ENCODE results near the gene FNTB. TPM values are rescaled to one million over a fixed set of nuclear protein-coding genes. Genes with fewer than 3 reads are reported as not detected.

Gene FNTB
- total RNA-seq, 2 experiments from 2014 or later: 17.9 to 18.8 TPM

GRCh38 chr14:65042296-65042695, 55.6 kb downstream of the FNTB start:
- POLR2A ChIA-PET: no interaction called here
- H3K36me3 Mint-ChIP-seq (ENCODE audit: low read depth): peaks cover 35% of the 10 kb centered on the region

DNA sequence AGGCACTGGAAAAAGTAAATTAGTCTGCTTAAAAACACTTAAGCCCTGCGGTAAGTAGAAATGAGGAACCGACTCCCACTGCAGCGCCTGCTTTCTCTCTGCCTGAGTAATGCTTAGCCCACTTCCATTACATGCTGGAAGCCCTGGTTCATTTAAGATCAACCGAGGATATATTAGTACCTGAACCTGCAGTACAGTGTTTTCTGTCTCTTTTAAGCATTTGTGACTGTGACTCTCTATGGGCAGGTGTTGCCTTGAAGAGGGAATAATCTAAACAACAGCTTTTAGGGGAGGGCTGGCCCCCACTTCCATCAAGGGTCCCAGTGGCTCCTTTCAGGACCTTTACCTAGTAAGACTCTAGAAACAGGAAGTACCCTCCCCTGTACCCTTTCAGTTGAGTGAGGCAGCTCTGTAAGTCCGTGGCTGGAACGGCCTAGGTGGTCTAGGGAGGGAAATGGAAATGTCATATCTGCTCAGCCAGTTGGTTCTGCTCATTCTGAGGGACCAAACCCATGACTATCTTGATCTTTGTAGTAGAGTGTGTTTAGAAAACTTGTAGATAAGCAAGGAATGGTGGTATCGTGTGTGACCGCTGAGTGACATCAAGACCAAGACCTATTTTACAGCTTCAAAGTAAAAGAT, 56.2 kb downstream of the FNTB start:
- Mint-ChIP-seq H3K4me3 (no peak overlapping the region), H3K27ac (no peak overlapping the region), H3K9me3 (ENCODE audit: insufficient read depth) (no peaks in the 10 kb centered on the region), H3K4me1 (ENCODE audit: low read depth) (peaks cover 22% of the 10 kb centered on the region), H3K27me3 (ENCODE audit: low read depth) (no peaks in the 10 kb centered on the region), H3K36me3 (ENCODE audit: low read depth) (peaks cover 39% of the 10 kb centered on the region)
- no peak for DNase-seq
- no peak for ATAC-seq
- ChIA-PET CTCF (no interaction called here), POLR2A (no interaction called here)

More at GRCh38 chr14:65042296-65042695, 55.6 kb downstream of the FNTB start:
- Mint-ChIP-seq H3K4me1 (ENCODE audit: low read depth) (peaks cover 17% of the 10 kb centered on the region), H3K9me3 (ENCODE audit: insufficient read depth) (no peaks in the 10 kb centered on the region), H3K4me3 (no peak overlapping the region), H3K27me3 (ENCODE audit: low read depth) (no peaks in the 10 kb centered on the region), H3K27ac (no peak overlapping the region)
- CTCF ChIA-PET: no interaction called here
- ATAC-seq: no peak
- no peak for DNase-seq

- Mint-ChIP-seq H3K4me3 (no peak overlapping the region), H3K9me3 (ENCODE audit: insufficient read depth) (no peaks in the 10 kb centered on the region), H3K36me3 (ENCODE audit: low read depth) (peaks cover 39% of the 10 kb centered on the region), H3K27me3 (ENCODE audit: low read depth) (no peaks in the 10 kb centered on the region), H3K4me1 (ENCODE audit: low read depth) (peaks cover 28% of the 10 kb centered on the region), H3K27ac (peak overlapping the region; percentile 37)
- ATAC-seq (peak; percentile 15), DNase-seq (no peak)
- ChIA-PET POLR2A (no interaction called here), CTCF (no interaction called here)
Measured at GRCh38 chr14:65043893-65044595, 57.3 kb downstream of the FNTB start.

DNA sequence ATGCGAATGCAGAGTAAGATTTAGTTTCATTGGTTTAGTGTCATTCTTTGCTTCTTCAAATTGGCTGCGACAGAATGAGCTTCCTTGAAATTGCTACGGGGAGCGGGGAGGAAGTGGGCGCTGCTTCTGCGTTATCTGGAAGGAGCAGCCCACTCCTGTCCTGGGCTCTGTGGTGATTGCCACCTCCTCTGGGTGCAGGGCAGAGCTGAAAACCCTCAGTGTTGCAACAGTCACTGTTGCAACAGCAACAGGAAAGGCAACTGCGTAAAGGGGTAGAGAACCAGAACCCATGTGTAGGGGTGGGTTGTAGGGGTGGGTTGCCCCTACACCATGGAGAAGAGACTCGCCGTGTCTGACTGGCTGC, 57.9 kb downstream of the FNTB start:
- ChIA-PET CTCF (no interaction called here), POLR2A (no interaction called here)
- no peak overlapping the region for H3K4me3 Mint-ChIP-seq
- no peaks in the 10 kb centered on the region for H3K27me3 Mint-ChIP-seq (ENCODE audit: low read depth)
- H3K36me3 Mint-ChIP-seq (ENCODE audit: low read depth): peaks cover 39% of the 10 kb centered on the region
- peaks cover 28% of the 10 kb centered on the region for H3K4me1 Mint-ChIP-seq (ENCODE audit: low read depth)
- H3K9me3 Mint-ChIP-seq (ENCODE audit: insufficient read depth): no peaks in the 10 kb centered on the region
- DNase-seq (peak; percentile 29), ATAC-seq (peak; percentile 39)
- peak overlapping the region; percentile 37 for H3K27ac Mint-ChIP-seq

DNA sequence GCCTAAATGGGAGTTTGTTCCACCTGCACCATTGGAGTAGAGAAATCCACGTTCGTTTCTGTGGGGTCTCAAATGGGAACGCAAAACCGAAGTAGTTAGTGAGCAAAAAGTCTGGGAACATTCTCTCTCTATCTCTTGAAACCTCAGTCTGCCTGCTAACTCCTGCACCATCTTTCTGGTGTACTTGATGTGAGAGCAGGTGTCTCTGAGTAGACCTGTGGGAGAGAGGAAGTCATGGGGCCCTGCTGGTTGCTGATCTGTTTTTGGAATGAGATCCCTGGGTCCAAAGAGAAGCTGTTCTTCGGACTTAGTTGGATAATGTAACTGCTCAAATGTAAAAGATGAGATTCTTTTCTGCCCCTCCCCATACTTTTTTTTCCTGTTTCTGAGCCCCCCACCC, 58.3 kb downstream of the FNTB start:
- Mint-ChIP-seq H3K27me3 (ENCODE audit: low read depth) (no peaks in the 10 kb centered on the region), H3K36me3 (ENCODE audit: low read depth) (peaks cover 39% of the 10 kb centered on the region), H3K4me3 (no peak overlapping the region), H3K4me1 (ENCODE audit: low read depth) (peaks cover 28% of the 10 kb centered on the region), H3K27ac (peak overlapping the region; percentile 37), H3K9me3 (ENCODE audit: insufficient read depth) (no peaks in the 10 kb centered on the region)
- ChIA-PET CTCF (no interaction called here), POLR2A (no interaction called here)
- DNase-seq (no peak), ATAC-seq (no peak)

- H3K9me3 Mint-ChIP-seq (ENCODE audit: insufficient read depth): no peaks in the 10 kb centered on the region
- POLR2A ChIA-PET: no interaction called here
- no peaks in the 10 kb centered on the region for H3K27me3 Mint-ChIP-seq (ENCODE audit: low read depth)
- DNase-seq: no peak
- H3K4me1 Mint-ChIP-seq (ENCODE audit: low read depth): peaks cover 28% of the 10 kb centered on the region
- no peak overlapping the region for H3K27ac Mint-ChIP-seq
- no peak overlapping the region for H3K4me3 Mint-ChIP-seq
- no peak for ATAC-seq
- CTCF ChIA-PET: no interaction called here
- peaks cover 39% of the 10 kb centered on the region for H3K36me3 Mint-ChIP-seq (ENCODE audit: low read depth)
Measured at GRCh38 chr14:65045709-65046108, 59.0 kb downstream of the FNTB start.

- ChIA-PET POLR2A (no interaction called here), CTCF (no interaction called here)
- Mint-ChIP-seq H3K27ac (peak overlapping the region; percentile 20), H3K36me3 (ENCODE audit: low read depth) (peaks cover 26% of the 10 kb centered on the region), H3K4me3 (no peak overlapping the region), H3K27me3 (ENCODE audit: low read depth) (no peaks in the 10 kb centered on the region), H3K9me3 (ENCODE audit: insufficient read depth) (no peaks in the 10 kb centered on the region), H3K4me1 (ENCODE audit: low read depth) (peaks cover 9% of the 10 kb centered on the region)
- ATAC-seq: no peak
- DNase-seq: no peak
Measured at GRCh38 chr14:65052832-65053231, 66.1 kb downstream of the FNTB start.

DNA sequence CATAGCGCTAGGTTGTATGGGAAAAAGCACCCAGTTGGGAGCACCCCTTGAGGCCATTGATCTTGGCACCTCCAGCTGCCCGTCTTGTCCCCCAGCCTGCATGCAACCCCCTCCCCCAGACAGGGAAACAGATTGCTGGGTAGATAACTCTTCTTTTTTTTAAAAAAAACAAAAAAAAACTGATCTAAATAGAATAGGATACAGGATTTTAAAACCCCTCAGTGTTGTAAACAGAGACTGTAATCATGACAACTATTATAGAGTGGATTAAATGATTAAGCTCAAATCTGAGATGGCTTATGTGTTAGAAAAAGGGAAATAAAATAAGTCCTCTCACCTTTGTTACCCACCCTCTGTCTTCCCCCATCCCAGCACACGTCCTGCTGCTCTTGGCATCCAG, 66.8 kb downstream of the FNTB start:
- no peak for ATAC-seq
- Mint-ChIP-seq H3K27ac (no peak overlapping the region), H3K4me1 (ENCODE audit: low read depth) (peaks cover 3% of the 10 kb centered on the region), H3K4me3 (no peak overlapping the region), H3K9me3 (ENCODE audit: insufficient read depth) (no peaks in the 10 kb centered on the region), H3K36me3 (ENCODE audit: low read depth) (peaks cover 28% of the 10 kb centered on the region), H3K27me3 (ENCODE audit: low read depth) (no peaks in the 10 kb centered on the region)
- ChIA-PET CTCF (no interaction called here), POLR2A (no interaction called here)
- no peak for DNase-seq

- POLR2A ChIA-PET: no interaction called here
Measured at GRCh38 chr14:65054471-65055085, 67.9 kb downstream of the FNTB start.

DNA sequence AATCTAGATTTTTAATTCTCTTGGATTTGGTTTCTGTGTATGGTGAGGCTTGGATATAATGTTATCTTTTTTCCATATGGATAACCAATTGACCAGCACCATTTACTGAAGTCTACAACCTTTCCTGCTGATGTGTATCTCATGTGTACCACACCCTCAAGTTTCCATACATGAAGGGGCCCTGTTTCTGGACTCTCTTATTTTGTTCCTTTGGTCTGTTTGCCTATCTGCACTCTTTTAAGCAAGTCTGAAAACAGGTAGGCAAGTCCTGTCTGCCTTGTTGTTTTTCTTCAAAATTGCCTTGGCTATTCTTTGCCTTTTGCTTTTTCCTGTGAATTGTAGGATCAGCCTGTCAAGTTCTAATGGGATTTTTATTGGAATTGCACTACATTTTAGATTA, 71.0 kb downstream of the FNTB start:
- Mint-ChIP-seq H3K36me3 (ENCODE audit: low read depth) (peaks cover 52% of the 10 kb centered on the region), H3K9me3 (ENCODE audit: insufficient read depth) (no peaks in the 10 kb centered on the region), H3K27ac (no peak overlapping the region), H3K27me3 (ENCODE audit: low read depth) (no peaks in the 10 kb centered on the region), H3K4me1 (ENCODE audit: low read depth) (peaks cover 3% of the 10 kb centered on the region), H3K4me3 (no peak overlapping the region)
- ChIA-PET POLR2A (no interaction called here), CTCF (no interaction called here)
- DNase-seq: no peak
- ATAC-seq: no peak

More at GRCh38 chr14:65054471-65055085, 67.9 kb downstream of the FNTB start:
- Mint-ChIP-seq H3K4me3 (no peak overlapping the region), H3K36me3 (ENCODE audit: low read depth) (peaks cover 35% of the 10 kb centered on the region), H3K27ac (peak overlapping the region; percentile 1), H3K27me3 (ENCODE audit: low read depth) (no peaks in the 10 kb centered on the region), H3K4me1 (ENCODE audit: low read depth) (peaks cover 3% of the 10 kb centered on the region), H3K9me3 (ENCODE audit: insufficient read depth) (no peaks in the 10 kb centered on the region)
- CTCF ChIA-PET: interaction anchor here (0.5 to 0.9 kb wide), 2 partner anchors 41 to 106 kb away, joined by 3 read pairs; no protein-coding TSS in a partner anchor
- ATAC-seq (no peak), DNase-seq (no peak)

- Mint-ChIP-seq H3K36me3 (ENCODE audit: low read depth) (peaks cover 66% of the 10 kb centered on the region), H3K27me3 (ENCODE audit: low read depth) (no peaks in the 10 kb centered on the region), H3K9me3 (ENCODE audit: insufficient read depth) (no peaks in the 10 kb centered on the region), H3K27ac (no peak overlapping the region), H3K4me3 (no peak overlapping the region), H3K4me1 (ENCODE audit: low read depth) (no peaks in the 10 kb centered on the region)
- no peak for DNase-seq
- ChIA-PET CTCF (no interaction called here), POLR2A (no interaction called here)
- ATAC-seq: no peak
Measured at GRCh38 chr14:65062096-65063075, 75.7 kb downstream of the FNTB start.

DNA sequence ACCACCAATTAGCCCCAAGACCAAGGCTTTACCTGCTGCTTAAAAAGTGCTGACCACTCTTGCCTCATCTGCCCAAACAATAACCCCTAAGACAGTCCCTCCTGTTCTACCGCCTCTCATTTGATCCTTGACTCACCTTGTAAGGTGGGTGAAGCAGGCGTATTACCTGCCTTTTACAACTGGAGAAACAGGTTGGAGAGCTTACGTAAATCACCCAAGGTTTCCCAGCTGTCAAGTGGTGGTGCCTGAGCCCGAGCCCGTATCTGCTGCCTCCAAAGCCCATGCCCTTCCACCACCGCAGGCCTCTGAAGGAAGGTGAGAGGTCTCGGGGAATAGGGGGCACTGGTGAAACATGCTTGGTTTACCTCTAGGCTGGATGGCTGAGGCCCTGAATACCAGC, 79.0 kb downstream of the FNTB start:
- no peak for ATAC-seq
- H3K4me3 Mint-ChIP-seq: no peak overlapping the region
- H3K9me3 Mint-ChIP-seq (ENCODE audit: insufficient read depth): no peaks in the 10 kb centered on the region
- H3K4me1 Mint-ChIP-seq (ENCODE audit: low read depth): no peaks in the 10 kb centered on the region
- DNase-seq: no peak
- ChIA-PET POLR2A (no interaction called here), CTCF (no interaction called here)
- H3K27ac Mint-ChIP-seq: no peak overlapping the region
- H3K36me3 Mint-ChIP-seq (ENCODE audit: low read depth): peaks cover 71% of the 10 kb centered on the region
- no peaks in the 10 kb centered on the region for H3K27me3 Mint-ChIP-seq (ENCODE audit: low read depth)

All from activated CD8-positive, alpha-beta T cell treated with anti-CD3 and anti-CD28 coated beads, Interleukin-2, amount 10 ng/mL, durations not matched to agents 7 days and 5 days (primary cell).